Left hindlimb (tissue), 1 donor: Measurements from ENCODE around the gene FUT2.
"Not testable (repeated sequence)": the region's sequence is repeated elsewhere in the genome, so short reads cannot be mapped to it uniquely, and the experiment has no call there.

ENCODE experiments used
- DNase-seq: peaks from one replicate; pipeline ENCODE4 v3.0.0-alpha.2; 2018

FUT2 gene

GRCh38 chr19:48708471-48708870, 12.7 kb downstream of the FUT2 start:
- DNase-seq = no peak

- no peak for DNase-seq
Observed at GRCh38 chr19:48711106-48711662, 15.4 kb downstream of the FUT2 start.

GRCh38 chr19:48713041-48713863, 17.5 kb downstream of the FUT2 start:
- no peak for DNase-seq

- DNase-seq = peak; percentile 100
Observed at GRCh38 chr19:48713864-48714755, 18.3 kb downstream of the FUT2 start.

GRCh38 chr19:48714759-48715675, 19.2 kb downstream of the FUT2 start:
- no peak for DNase-seq

GRCh38 chr19:48715681-48716171, 20.0 kb downstream of the FUT2 start:
- DNase-seq = peak; percentile 62

- peak; percentile 96 for DNase-seq
Observed at GRCh38 chr19:48716562-48717291, 21.0 kb downstream of the FUT2 start.

- not testable (repeated sequence) for DNase-seq
Observed at GRCh38 chr19:48718106-48718505, 22.3 kb downstream of the FUT2 start.

GRCh38 chr19:48718711-48719231, 23.0 kb downstream of the FUT2 start:
- DNase-seq = peak; percentile 57

- DNase-seq = peak; percentile 74
Observed at GRCh38 chr19:48719263-48720171, 23.7 kb downstream of the FUT2 start, which contains the start of gene MAMSTR. Gene MAMSTR (minus strand): TSS chr19:48719725. CDS start chr19:48719031, 694 bp downstream.

- no peak for DNase-seq
Observed at GRCh38 chr19:48720251-48720612, 24.5 kb downstream of the FUT2 start.

- peak; percentile 99 for DNase-seq
Observed at GRCh38 chr19:48720613-48721296, 25.0 kb downstream of the FUT2 start.

- DNase-seq = no peak
Observed at GRCh38 chr19:48722196-48722708, 26.5 kb downstream of the FUT2 start.

- DNase-seq = peak; percentile 88
Observed at GRCh38 chr19:48724796-48725753, 29.3 kb downstream of the FUT2 start.

- DNase-seq = no peak
Observed at GRCh38 chr19:48726556-48726955, 30.8 kb downstream of the FUT2 start.

GRCh38 chr19:48728911-48729664, 33.3 kb downstream of the FUT2 start:
- DNase-seq = no peak

GRCh38 chr19:48731452-48731851, 35.7 kb downstream of the FUT2 start:
- DNase-seq = no peak
